HG03520 (cell line): ENCODE data around the gene RAB17.

Source experiments
- ATAC-seq: cut with Tn5 transposase; IDR thresholded peaks from one replicate; pipeline ENCODE4 v1.9.1; 2021; ENCODE audit warnings: mild to moderate bottlenecking, moderate library complexity; ENCODE audit not compliant: unreplicated experiment

RAB17 gene

DNA sequence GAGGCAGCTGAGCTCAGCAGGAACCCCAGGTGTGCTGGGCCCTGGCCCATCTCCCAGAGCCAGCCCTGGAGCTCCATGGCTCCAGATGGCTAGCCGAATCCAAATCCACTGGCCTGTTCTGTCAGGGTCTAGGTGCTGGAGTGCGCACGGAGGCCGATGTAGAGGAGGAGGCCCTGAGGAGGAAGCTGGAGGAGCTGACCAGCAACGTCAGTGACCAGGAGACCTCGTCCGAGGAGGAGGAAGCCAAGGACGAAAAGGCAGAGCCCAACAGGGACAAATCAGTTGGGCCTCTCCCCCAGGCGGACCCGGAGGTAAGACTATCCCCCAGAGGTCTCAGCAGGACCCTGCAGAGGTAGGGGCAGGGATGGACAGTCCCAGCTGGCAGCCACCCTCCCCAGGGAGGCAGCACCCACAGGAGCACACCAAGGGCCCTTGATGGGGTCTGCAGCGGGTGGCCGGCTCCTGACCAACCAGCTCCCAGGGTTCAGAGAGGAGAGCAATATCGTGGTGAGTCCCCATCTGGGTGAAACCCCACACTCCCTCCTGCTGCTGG lies 50.2 kb downstream of the RAB17 start:
- ATAC-seq = no peak

- ATAC-seq = no peak
Measured at GRCh38 chr2:237539681-237540080, 50.9 kb downstream of the RAB17 start.

GRCh38 chr2:237538901-237539300 lies 51.6 kb downstream of the RAB17 start:
- ATAC-seq = no peak

DNA sequence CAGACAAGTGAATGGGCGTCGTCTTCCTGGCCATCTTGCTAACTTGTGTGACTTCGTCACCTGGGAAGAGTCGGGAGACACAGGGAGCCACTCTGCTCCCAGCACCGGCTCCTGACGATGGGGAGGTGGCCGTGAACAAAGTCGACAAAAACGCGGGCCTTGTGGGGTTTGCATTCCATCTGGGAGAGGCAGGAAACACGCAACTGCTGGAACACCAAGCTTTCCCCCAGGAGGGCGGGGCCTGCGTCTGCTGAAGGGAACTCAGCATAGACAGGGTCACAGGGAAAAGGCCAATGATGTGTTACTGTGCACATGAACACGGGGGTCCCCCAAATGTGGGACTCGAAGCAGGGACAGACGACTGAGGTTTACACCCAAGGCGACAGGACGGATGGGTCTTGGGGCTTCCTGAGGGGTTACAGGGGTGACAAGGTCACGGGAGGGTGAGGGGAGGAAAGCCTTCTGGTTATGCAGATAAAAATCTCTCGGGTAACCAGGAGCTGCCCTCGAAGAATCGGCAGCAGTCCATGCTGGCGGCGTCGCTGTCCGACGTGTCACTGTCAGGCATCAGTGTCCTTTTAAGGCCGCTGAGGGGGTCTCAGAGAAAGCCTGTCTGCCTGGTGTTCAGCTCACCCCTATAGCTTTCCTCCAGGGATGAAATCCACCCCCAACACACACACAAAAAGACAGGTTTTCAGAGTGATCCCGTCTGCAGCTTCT lies 52.4 kb downstream of the RAB17 start:
- ATAC-seq = no peak

DNA sequence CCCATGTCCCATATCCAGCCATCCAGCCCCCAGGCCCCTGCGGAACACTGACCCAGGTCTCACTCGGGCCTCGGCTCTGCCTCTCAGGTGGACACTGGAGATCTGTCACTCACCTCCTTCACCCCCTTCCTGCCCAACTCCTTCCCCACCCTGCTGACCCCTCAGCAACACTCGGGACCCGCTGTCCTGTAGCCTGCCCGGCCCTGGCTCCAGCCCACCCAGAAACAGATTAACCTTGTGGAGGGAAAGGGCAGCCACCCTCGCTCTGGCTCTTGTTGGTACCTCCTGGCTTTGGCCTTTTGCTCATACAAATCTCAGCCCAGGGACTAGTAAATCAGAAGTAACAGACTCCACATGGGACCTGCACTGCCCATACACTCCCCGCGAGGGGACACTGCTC lies 53.9 kb downstream of the RAB17 start:
- no peak for ATAC-seq

GRCh38 chr2:237536083-237536415 lies 54.5 kb downstream of the RAB17 start:
- ATAC-seq = no peak

GRCh38 chr2:237535385-237536082 lies 55.0 kb downstream of the RAB17 start:
- ATAC-seq = no peak

DNA sequence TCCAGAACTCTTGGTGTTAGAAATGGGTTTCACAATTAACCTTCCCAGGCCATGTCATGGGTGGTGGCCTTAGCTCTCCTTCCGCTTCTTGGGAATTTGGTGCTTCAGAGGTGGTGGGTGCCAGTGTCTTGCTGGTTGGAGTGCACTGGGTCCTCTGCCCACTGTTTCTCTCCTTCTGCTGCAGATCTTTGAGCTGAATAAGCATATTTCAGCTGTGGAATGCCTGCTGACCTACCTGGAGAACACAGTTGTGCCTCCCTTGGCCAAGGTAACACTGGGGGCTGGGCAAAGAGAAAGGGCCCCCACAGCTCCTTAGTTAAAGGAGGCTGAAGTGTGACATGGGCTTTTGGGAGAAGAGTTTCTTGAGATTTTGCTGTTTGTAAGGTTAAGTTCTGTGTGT lies 56.2 kb downstream of the RAB17 start:
- ATAC-seq = no peak

DNA sequence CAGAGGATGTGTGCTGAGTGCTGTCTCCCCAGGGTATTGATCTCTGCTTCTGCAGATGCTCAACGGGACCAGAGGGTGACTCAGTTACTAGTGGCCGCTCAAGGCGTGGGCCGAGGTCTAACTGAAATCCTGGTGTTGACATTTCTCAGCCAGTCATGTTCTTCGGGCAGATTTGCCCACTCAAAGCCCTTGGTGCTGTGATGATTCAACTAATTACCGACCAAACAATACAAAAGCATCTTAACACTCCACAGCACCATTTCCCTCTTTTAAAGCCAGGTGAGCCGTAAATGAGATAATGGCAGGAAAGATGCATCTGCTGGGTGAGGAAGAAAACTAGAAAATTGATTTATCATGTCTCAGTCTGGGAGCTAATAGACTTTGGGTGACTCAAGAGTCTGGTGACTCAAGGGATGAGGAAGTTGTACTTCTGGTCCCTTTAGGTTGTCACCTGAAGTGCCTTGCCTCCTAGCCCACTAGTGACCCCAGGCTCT lies 56.8 kb downstream of the RAB17 start:
- ATAC-seq = no peak

DNA sequence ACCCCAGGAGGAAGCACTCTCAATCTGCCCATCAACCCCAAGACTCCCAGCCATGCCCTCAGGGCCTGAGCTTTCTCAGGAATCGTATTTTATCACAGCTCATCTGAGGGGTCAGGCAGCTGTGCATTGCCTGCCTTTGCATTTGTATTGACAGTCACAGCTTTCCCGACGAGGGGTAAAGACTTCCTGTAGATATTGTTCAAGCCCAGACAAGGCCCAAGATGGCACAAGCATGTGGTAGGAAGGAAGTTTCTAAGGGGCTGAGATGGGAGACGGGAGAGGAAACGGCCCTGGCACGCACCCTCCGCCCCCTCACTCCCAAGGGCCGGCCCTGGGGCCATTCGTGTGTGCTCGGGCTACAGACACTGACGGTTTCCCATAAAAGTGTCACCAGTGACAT lies 58.4 kb downstream of the RAB17 start:
- no peak for ATAC-seq

DNA sequence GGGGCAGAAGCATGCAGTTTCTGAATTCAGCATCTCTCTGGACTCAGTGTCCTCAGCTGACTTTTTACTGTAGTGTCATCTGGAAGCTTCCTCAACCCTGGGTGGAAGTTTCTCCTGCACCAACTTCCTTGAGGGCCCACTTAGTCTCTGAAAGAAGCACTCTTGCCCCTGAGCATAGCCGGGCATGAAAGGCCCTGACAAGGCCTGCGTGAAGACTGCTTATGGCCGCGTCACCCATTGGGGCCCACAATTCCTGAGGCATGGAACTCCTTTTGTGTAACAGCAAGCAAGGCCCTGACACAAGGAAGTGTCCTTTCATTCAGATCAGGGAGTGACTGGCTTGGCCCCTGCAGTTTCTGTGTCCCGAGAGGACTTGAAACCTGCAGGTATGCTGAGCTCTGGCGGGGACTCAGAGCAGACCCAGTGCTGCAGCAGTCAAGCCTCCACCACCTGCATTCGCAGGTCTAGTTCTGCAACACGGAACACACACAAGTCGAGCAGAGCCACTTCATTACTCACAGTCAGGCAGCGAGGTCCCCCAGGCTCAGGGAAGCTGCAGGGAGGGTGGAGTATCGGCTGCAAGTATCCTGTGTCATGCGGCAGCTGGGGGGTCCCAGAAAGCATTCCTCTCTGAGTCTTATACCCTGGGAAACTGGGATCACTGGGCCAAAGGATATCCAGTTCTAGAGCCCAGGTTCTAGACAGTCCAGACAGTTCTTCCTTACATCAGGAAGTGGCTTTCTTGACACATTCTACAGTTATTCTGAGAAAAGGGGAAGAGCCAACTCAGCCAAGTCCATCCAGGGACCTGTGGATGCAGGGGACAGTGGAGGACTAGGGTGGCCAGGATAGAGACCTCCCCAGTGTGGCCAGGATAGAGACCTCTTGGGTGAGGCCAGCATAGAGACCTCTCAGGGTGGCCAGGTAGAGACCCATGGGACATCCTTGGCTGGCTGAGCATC lies 59.8 kb downstream of the RAB17 start:
- peak; percentile 46 for ATAC-seq

DNA sequence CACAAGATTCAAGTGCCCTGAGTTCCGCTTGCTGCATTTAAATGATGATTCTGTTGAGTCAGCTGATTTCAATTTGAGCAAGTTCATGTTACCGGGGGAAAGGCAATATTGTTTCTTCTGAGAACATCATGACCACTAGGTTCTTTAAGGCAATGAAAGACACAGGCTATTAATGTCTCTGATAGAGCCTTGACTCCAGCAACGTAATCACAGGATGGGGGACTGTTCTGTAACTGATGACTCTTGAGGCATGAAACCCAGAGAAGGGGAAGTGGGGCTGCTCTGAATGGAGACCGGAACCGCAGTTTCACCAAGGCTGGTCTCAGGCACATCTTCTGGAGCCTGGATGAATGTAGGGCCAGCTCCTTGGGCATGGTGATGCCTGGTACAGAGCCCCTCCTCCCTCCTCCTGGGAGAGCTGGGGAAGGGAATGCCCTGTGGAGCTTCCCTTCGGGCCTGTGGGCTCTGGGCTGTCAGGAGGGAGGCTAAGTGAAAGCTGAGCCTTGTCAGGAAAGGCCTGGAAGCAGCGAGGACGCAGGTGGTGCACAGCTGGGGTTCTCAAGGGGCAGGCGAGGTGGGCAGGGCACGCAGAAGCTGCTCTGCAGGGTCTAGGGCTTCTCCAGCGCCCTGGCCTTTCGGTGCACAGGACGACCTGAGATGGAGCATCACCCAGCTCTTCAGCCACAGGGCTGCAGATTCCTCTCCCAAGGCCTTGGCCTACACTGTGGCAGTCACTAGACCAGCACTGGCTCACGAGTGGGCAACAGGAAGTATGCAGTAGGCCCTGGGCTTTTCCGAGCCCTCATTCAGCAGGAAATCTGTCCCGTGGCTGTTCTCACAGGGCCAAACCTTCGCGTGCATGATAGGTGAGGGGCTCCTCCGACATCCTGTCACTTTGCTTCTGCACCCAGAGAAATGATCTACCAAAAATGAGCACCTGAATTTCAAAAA lies 60.8 kb downstream of the RAB17 start:
- ATAC-seq = peak; percentile 82

DNA sequence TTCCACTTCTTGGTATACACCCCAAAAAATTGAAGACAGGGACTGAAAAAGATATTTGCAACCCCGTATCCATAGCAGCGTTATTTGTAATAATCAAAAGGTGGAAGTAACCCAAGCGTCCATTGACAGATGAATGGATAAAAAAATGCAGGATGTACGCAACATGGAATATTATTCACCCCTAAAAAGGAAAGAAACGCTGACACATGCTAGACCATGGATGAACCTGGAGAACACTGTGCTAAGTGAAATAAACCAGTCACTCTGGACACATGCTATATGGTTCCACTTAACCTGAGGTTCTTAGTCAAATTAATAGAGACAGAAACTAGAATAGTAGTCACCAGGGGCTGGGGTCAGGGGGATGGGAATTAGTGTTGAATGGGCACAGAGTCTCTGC lies 62.8 kb downstream of the RAB17 start:
- ATAC-seq = no peak

DNA sequence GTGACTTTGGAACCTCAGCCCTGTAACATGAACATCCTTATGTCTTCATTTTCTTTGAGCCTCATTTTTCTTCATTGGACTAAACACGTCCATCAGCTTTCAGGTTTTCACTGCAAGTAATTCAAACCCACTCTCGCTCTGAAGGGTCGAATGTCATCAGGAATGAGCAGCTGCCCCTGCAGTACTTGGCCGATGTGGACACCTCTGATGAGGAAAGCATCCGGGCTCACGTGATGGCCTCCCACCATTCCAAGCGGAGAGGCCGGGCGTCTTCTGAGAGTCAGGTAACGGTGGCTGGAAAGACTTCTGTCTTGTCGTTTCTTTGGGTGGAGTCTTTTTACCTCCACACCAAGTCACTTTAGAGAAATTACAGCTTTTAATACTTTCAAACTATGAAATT lies 63.3 kb downstream of the RAB17 start:
- no peak for ATAC-seq

DNA sequence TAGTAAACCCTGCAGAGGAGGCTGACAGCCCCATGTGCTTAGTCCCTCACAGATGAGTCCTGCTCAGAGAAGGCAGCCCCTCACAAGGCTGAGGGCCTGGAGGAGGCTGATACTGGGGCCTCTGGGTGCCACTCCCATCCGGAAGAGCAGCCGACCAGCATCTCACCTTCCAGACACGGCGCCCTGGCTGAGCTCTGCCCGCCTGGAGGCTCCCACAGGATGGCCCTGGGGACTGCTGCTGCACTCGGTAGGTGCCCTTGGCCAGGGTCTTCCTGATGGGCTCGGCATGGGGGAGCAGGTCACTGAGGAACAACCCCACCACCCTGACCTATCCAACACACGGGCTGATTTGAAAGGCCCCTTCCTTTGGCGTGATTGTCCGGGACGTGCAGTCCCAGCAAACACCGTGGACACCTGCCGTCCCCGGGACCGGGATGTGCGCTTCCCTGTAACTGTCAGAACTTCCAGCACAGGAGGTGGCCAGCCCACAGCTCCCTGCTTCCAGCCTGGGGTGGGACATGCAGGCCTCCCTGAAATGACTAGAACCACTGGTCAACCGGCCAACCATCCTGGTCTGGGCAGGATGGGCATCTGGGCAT lies 64.9 kb downstream of the RAB17 start:
- ATAC-seq = no peak

DNA sequence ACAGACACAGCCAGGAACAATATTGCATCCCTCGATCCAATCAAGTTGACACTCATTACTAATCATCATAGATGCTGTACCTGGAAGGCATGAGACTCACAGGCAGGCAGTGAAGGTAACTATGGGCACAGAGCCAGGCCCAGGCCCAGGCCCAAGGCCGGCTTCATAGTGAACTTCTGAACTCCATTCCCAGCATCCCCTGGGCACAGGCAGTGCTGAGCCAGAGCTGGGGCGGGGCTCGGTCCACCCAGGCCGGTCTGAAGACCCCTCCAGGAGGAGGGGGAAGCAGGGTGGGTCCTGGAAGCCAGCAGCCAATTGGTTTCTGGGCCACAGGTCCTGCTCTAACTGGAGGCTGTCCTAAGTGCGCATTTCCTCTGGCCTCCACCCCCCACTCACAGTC lies 65.9 kb downstream of the RAB17 start:
- ATAC-seq = no peak
